Measurements from ENCODE around the gene LCLAT1.

LCLAT1 gene

DNA sequence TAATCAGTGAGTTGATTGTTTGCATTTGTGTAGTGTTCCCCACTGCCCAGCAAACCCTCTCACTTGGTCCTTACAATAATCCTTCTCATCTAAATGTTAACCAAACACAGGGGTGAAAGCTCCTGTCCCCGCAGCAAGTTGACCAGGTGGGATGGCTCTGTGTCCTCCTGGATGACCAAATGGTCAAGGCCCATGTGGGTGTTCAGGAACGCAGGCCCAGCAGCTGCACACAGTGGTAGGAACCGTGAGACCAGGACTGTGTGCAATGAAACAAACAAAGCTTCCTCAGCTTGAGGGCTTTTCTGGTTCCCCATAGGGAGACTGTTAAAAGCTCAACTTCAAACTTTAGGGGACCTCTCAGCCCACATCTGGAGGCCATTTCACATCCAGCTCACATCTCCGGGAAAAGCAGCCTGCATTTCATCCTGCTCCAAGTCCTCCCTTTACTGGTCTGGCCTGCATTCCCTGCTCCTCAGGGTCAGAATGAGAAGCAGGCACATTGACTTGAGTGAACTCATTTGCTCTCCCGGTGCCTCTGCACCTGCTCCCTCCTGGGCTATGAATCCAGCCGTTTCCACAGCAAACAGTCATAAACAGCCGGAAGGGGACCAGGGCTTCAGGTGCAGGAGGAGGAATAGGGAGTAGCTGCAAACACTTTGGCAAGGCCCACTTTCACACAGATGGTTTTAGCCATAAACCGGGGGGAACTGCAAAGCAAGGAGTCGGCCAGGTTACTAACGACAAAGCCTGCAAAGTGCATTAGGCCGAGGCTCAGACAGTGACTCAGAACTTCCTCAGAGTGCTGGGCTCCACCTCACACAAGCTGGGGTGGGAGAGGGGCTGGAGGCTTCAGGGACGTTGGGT is 215.5 kb downstream of the LCLAT1 start:
- no peak for DNase-seq
- Histone ChIP-seq H3K27ac (ENCODE audit: insufficient read depth in 1 of 2, low read depth in 1 of 2, low read length in 2 of 2, poor library complexity in 1 of 2, severe bottlenecking in 2 of 2) (no peak overlapping the region), H3K4me3 (ENCODE audit: control insufficient read depth in 1 of 7, extremely low read depth in 1 of 7, insufficient read depth in 4 of 7, low read depth in 2 of 7, low read length in 6 of 7) (no peak overlapping the region), H3K9me3 (ENCODE audit: control extremely low read depth in 1 of 5, control insufficient read depth in 4 of 5, insufficient read depth in 2 of 5, low read depth in 1 of 5, low read length in 4 of 5) (no peaks in the 10 kb centered on the region), H3K4me1 (ENCODE audit: control extremely low read depth in 1 of 4, control insufficient read depth in 4 of 4, insufficient read depth in 4 of 4, low read length in 3 of 4) (no peaks in the 10 kb centered on the region), H3K27me3 (replicated peaks in 2 of 5; ENCODE audit: control insufficient read depth in 4 of 5, insufficient read depth in 5 of 5, low read length in 4 of 5) (no peaks in the 10 kb centered on the region), H3K36me3 (ENCODE audit: control insufficient read depth in 4 of 4, insufficient read depth in 4 of 4, low read length in 3 of 4) (no peaks in the 10 kb centered on the region)
- ChIA-PET CTCF (interaction anchor here (0.9 kb wide), 1 partner anchor 16 kb away, joined by 3 read pairs; no protein-coding TSS in a partner anchor), POLR2A (no interaction called here)
- 96% methylated on average over 12 of the region's 12 CpGs for WGBS (ENCODE audit: insufficient coverage)

DNA sequence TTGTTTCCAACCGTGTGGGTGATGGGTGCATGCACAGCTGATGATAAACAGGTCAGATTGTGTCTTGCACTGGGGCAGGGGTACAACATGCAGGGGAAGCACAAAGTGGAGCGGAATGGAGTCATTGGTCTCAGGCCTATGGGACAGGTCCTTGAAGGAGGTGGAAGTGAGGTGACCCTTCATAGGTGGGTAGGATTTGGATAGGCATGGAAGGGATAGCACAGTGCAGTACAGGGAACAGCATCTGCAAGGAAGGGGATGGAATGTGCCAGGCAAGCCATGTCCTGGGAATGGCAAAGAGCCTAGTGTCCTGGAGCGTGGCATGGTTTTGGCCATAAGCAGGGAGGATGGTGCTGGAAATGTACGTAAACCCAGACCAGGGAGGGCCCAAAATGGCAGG is 216.3 kb downstream of the LCLAT1 start:
- no peak for DNase-seq
- POLR2A ChIA-PET = no interaction called here
- no peaks in the 10 kb centered on the region for H3K27me3 ChIP-seq (replicated peaks in 2 of 5; ENCODE audit: control insufficient read depth in 4 of 5, insufficient read depth in 5 of 5, low read length in 4 of 5)
- no peaks in the 10 kb centered on the region for H3K4me1 ChIP-seq (ENCODE audit: control extremely low read depth in 1 of 4, control insufficient read depth in 4 of 4, insufficient read depth in 4 of 4, low read length in 3 of 4)
- no peak overlapping the region for H3K4me3 ChIP-seq (ENCODE audit: control insufficient read depth in 1 of 7, extremely low read depth in 1 of 7, insufficient read depth in 4 of 7, low read depth in 2 of 7, low read length in 6 of 7)
- H3K27ac ChIP-seq (ENCODE audit: insufficient read depth in 1 of 2, low read depth in 1 of 2, low read length in 2 of 2, poor library complexity in 1 of 2, severe bottlenecking in 2 of 2) = no peak overlapping the region
- no peaks in the 10 kb centered on the region for H3K9me3 ChIP-seq (ENCODE audit: control extremely low read depth in 1 of 5, control insufficient read depth in 4 of 5, insufficient read depth in 2 of 5, low read depth in 1 of 5, low read length in 4 of 5)
- CTCF ChIA-PET = interaction anchor here (0.9 kb wide), 1 partner anchor 17 kb away, joined by 3 read pairs; no protein-coding TSS in a partner anchor
- H3K36me3 ChIP-seq (ENCODE audit: control insufficient read depth in 4 of 4, insufficient read depth in 4 of 4, low read length in 3 of 4) = no peaks in the 10 kb centered on the region
- WGBS (ENCODE audit: insufficient coverage) = 90% methylated on average over 2 of the region's 4 CpGs

DNA sequence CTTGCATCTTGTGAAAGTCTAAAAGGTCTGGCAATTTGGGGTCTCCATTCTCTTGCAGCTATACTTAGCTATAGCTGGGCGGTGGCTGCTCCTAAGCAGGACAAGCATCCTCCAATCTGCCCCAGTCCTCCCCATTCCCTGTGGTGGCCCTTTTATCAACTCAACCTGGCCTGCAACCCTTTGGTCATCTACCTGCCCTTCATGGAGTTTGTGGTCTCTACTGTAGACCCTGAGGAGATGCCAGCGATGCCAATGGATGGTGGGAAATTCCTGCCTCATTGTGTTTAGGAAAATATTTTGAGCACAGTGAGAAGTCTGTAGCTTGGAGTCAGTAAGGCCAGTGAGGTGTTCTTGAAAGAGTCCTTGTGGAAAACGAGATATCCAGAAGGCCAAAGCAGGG is 216.8 kb downstream of the LCLAT1 start:
- POLR2A ChIA-PET = no interaction called here
- CTCF ChIA-PET = no interaction called here

DNA sequence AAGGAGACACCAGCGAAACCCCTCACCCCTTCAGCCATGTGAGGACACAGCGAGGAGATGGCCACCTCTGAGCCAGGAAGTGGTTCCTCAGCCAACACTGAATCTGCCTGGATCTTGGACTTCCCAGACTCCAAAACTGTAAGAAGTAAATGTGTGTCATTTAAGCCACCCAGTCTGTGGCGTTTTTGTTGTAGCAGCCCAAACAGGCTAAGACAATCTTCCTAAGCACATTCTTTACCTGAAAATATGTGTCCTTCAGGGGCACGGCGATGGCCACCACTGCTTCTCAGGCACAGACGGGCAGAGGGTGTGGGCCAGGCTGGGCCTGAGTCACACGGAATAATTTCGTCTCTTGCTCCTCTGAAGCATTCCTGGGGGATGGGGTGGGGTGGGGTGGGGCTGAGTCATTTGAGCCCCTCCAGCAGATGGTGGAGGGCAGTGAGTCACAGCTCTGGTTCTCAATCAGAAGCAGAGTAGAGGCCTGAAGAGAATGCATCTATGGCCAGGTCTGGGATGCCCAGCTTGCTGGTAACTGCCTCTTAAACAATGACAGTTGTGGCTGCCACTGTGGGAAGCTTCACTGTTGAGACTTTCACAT is 217.8 kb downstream of the LCLAT1 start:
- Histone ChIP-seq H3K4me3 (ENCODE audit: control insufficient read depth in 1 of 7, extremely low read depth in 1 of 7, insufficient read depth in 4 of 7, low read depth in 2 of 7, low read length in 6 of 7) (no peak overlapping the region), H3K4me1 (ENCODE audit: control extremely low read depth in 1 of 4, control insufficient read depth in 4 of 4, insufficient read depth in 4 of 4, low read length in 3 of 4) (no peaks in the 10 kb centered on the region), H3K36me3 (ENCODE audit: control insufficient read depth in 4 of 4, insufficient read depth in 4 of 4, low read length in 3 of 4) (no peaks in the 10 kb centered on the region), H3K27ac (ENCODE audit: insufficient read depth in 1 of 2, low read depth in 1 of 2, low read length in 2 of 2, poor library complexity in 1 of 2, severe bottlenecking in 2 of 2) (no peak overlapping the region), H3K27me3 (replicated peaks in 2 of 5; ENCODE audit: control insufficient read depth in 4 of 5, insufficient read depth in 5 of 5, low read length in 4 of 5) (no peaks in the 10 kb centered on the region), H3K9me3 (ENCODE audit: control extremely low read depth in 1 of 5, control insufficient read depth in 4 of 5, insufficient read depth in 2 of 5, low read depth in 1 of 5, low read length in 4 of 5) (peaks cover 0 to 9% (median 4%) of the 10 kb centered on the region in 5 experiments)
- no peak for DNase-seq
- CTCF ChIA-PET = no interaction called here
- WGBS (ENCODE audit: insufficient coverage) = 100% methylated on average over 7 of the region's 8 CpGs
- POLR2A ChIA-PET = no interaction called here

More for the DNA sequence above, 216.8 kb downstream of the LCLAT1 start:
- no peaks in the 10 kb centered on the region for H3K36me3 ChIP-seq (ENCODE audit: control insufficient read depth in 4 of 4, insufficient read depth in 4 of 4, low read length in 3 of 4)
- DNase-seq = no peak
- no peak overlapping the region for H3K27ac ChIP-seq (ENCODE audit: insufficient read depth in 1 of 2, low read depth in 1 of 2, low read length in 2 of 2, poor library complexity in 1 of 2, severe bottlenecking in 2 of 2)
- 91% methylated on average over 3 of the region's 3 CpGs for WGBS (ENCODE audit: insufficient coverage)
- no peaks in the 10 kb centered on the region for H3K27me3 ChIP-seq (replicated peaks in 2 of 5; ENCODE audit: control insufficient read depth in 4 of 5, insufficient read depth in 5 of 5, low read length in 4 of 5)
- no peak overlapping the region for H3K4me3 ChIP-seq (ENCODE audit: control insufficient read depth in 1 of 7, extremely low read depth in 1 of 7, insufficient read depth in 4 of 7, low read depth in 2 of 7, low read length in 6 of 7)
- no peaks in the 10 kb centered on the region for H3K4me1 ChIP-seq (ENCODE audit: control extremely low read depth in 1 of 4, control insufficient read depth in 4 of 4, insufficient read depth in 4 of 4, low read length in 3 of 4)
- no peaks in the 10 kb centered on the region for H3K9me3 ChIP-seq (ENCODE audit: control extremely low read depth in 1 of 5, control insufficient read depth in 4 of 5, insufficient read depth in 2 of 5, low read depth in 1 of 5, low read length in 4 of 5)

DNA sequence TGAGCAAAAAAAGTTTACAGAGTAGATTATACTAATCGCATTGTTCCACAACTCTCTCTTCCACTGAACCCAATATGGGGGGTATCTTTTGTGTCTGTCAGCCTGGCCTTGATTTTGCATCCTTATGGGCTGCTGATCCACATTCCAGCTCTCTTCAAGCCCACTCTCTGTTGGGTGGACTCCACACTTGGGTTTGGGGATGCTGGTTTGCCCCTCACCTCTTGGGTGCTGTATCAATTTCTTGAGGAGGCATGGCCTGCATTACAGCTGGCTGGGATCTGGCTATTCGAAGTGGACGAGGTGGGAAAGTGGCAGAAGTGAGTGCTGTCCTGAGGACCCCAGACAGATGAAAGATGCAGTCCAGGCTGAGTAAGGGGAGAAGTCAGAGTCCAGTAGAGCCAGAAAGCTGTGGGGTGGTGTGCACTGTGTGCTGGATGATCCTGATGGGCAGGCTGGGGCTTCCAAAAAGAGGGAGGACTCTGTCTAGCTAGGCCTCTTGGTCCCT is 218.8 kb downstream of the LCLAT1 start:
- ChIA-PET POLR2A (no interaction called here), CTCF (no interaction called here)
- whole genome bisulfite sequencing (ENCODE audit: insufficient coverage) = 95% methylated on average over 2 of the region's 3 CpGs
- Histone ChIP-seq H3K27me3 (replicated peaks in 2 of 5; ENCODE audit: control insufficient read depth in 4 of 5, insufficient read depth in 5 of 5, low read length in 4 of 5) (no peaks in the 10 kb centered on the region), H3K36me3 (ENCODE audit: control insufficient read depth in 4 of 4, insufficient read depth in 4 of 4, low read length in 3 of 4) (no peaks in the 10 kb centered on the region), H3K27ac (ENCODE audit: insufficient read depth in 1 of 2, low read depth in 1 of 2, low read length in 2 of 2, poor library complexity in 1 of 2, severe bottlenecking in 2 of 2) (no peak overlapping the region), H3K4me3 (ENCODE audit: control insufficient read depth in 1 of 7, extremely low read depth in 1 of 7, insufficient read depth in 4 of 7, low read depth in 2 of 7, low read length in 6 of 7) (no peak overlapping the region), H3K9me3 (ENCODE audit: control extremely low read depth in 1 of 5, control insufficient read depth in 4 of 5, insufficient read depth in 2 of 5, low read depth in 1 of 5, low read length in 4 of 5) (peaks cover 0 to 16% (median 10%) of the 10 kb centered on the region in 5 experiments), H3K4me1 (ENCODE audit: control extremely low read depth in 1 of 4, control insufficient read depth in 4 of 4, insufficient read depth in 4 of 4, low read length in 3 of 4) (no peaks in the 10 kb centered on the region)
- no peak for DNase-seq

DNA sequence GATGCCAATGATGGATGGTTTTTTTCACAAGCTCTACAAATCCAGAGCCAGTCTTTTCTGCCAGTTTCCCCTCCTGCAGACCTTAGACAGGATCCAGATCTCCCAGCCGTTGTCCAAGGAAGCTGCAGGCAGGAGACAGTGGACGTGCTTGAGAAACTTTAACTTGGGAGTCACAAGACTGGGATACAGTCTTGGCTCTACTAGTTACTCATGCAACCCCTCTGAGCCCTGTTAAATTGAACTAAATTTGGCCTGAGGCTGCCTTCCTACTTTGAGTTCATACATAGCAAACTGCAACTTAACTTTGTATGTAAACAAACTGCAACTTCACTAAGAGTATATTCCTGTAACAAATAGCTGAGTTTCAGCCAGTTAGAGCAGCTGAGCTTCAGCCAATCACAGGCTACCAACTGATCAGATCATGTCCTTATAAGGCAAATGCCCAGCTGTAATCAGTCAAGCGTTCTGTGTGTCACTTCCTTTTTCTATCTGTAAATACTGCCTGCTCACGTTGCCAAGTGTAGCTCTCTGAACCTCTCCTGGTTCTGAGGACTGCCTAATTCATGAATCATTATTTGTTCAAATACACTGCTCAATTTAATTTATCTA is 219.3 kb downstream of the LCLAT1 start:
- 81% methylated on average over 3 of the region's 4 CpGs for WGBS (ENCODE audit: insufficient coverage)
- POLR2A ChIA-PET = no interaction called here
- no peak overlapping the region for H3K4me3 ChIP-seq (ENCODE audit: control insufficient read depth in 1 of 7, extremely low read depth in 1 of 7, insufficient read depth in 4 of 7, low read depth in 2 of 7, low read length in 6 of 7)

DNA sequence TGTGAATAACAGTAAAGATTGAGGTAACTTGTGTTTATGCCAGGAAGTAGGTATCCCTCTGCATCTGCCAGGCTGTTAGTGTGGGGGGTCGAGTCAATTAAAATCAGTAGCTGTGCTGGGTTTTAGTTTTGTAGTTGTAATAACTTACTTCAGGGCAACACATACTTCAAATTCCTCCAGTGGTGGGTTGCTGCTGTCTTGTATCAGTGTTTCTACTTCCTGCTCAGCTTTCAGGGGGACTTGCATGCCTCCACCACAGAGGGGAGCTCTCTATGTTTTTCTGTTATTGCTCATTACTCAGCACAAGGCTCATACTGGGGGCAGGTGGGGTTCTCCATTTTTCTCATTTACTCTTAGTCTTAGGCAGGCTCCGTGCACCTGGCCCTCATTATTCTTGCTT is 223.4 kb downstream of the LCLAT1 start:
- no peak overlapping the region for H3K4me3 ChIP-seq (ENCODE audit: control insufficient read depth in 1 of 7, extremely low read depth in 1 of 7, insufficient read depth in 4 of 7, low read depth in 2 of 7, low read length in 6 of 7)
- H3K9me3 ChIP-seq (ENCODE audit: control extremely low read depth in 1 of 5, control insufficient read depth in 4 of 5, insufficient read depth in 2 of 5, low read depth in 1 of 5, low read length in 4 of 5) = peaks cover 0 to 18% (median 14%) of the 10 kb centered on the region in 5 experiments
- no peak for DNase-seq
- CTCF ChIA-PET = no interaction called here
- no peaks in the 10 kb centered on the region for H3K36me3 ChIP-seq (ENCODE audit: control insufficient read depth in 4 of 4, insufficient read depth in 4 of 4, low read length in 3 of 4)
- no peak overlapping the region for H3K27ac ChIP-seq (ENCODE audit: insufficient read depth in 1 of 2, low read depth in 1 of 2, low read length in 2 of 2, poor library complexity in 1 of 2, severe bottlenecking in 2 of 2)
- POLR2A ChIA-PET = no interaction called here
- 100% methylated on average over 1 of the region's 2 CpGs for WGBS (ENCODE audit: insufficient coverage)
- no peaks in the 10 kb centered on the region for H3K27me3 ChIP-seq (replicated peaks in 2 of 5; ENCODE audit: control insufficient read depth in 4 of 5, insufficient read depth in 5 of 5, low read length in 4 of 5)
- H3K4me1 ChIP-seq (ENCODE audit: control extremely low read depth in 1 of 4, control insufficient read depth in 4 of 4, insufficient read depth in 4 of 4, low read length in 3 of 4) = no peaks in the 10 kb centered on the region

More for the DNA sequence above, 219.3 kb downstream of the LCLAT1 start:
- Histone ChIP-seq H3K27me3 (replicated peaks in 2 of 5; ENCODE audit: control insufficient read depth in 4 of 5, insufficient read depth in 5 of 5, low read length in 4 of 5) (no peaks in the 10 kb centered on the region), H3K27ac (ENCODE audit: insufficient read depth in 1 of 2, low read depth in 1 of 2, low read length in 2 of 2, poor library complexity in 1 of 2, severe bottlenecking in 2 of 2) (no peak overlapping the region), H3K9me3 (ENCODE audit: control extremely low read depth in 1 of 5, control insufficient read depth in 4 of 5, insufficient read depth in 2 of 5, low read depth in 1 of 5, low read length in 4 of 5) (peaks cover 0 to 18% (median 14%) of the 10 kb centered on the region in 5 experiments), H3K4me1 (ENCODE audit: control extremely low read depth in 1 of 4, control insufficient read depth in 4 of 4, insufficient read depth in 4 of 4, low read length in 3 of 4) (no peaks in the 10 kb centered on the region), H3K36me3 (ENCODE audit: control insufficient read depth in 4 of 4, insufficient read depth in 4 of 4, low read length in 3 of 4) (no peaks in the 10 kb centered on the region)
- peak in 2 of 3 donors; percentile 4 to 33 for DNase-seq
- CTCF ChIA-PET = no interaction called here

Data from common myeloid progenitor, CD34-positive (primary cell).